Right atrium auricular region (tissue), 2 donors: ENCODE data around the gene FAM3A. TPM values are rescaled to one million over a fixed set of nuclear protein-coding genes. Genes with fewer than 3 reads are reported as not detected.

Source experiments
- DNase-seq: peaks from one replicate; pipeline ENCODE4 v3.0.0-alpha.2; 2019; ENCODE audit warnings: low spot score
- H3K27ac ChIP-seq, 2 donors: fragments of 200-600 bp; sonication (generic); 1 replicate in 1 of 2; 2 replicates in 1 of 2; pipeline ENCODE4 v1.5.1; 2016 to 2019
- H3K27me3 ChIP-seq, 2 donors: fragments of 200-600 bp; sonication (generic); one replicate each; pipeline versions ENCODE4 v1.5.1 to v1.6.0; 2017 to 2019
- H3K36me3 ChIP-seq: fragments of 200-600 bp; sonication (generic); one replicate; pipeline ENCODE4 v1.5.1; 2016
- H3K4me1 ChIP-seq, 2 donors: fragments of 200-600 bp; sonication (generic); one replicate each; pipeline versions ENCODE4 v1.5.1 to v1.6.0; 2017 to 2019
- H3K4me3 ChIP-seq, 2 donors: fragments of 200-600 bp; sonication (generic); 1 replicate in 1 of 2; 2 replicates in 1 of 2; pipeline ENCODE4 v1.5.1; 2017 to 2019; ENCODE audit warnings: mild to moderate bottlenecking in 1 of 2, moderate library complexity in 1 of 2
- H3K9me3 ChIP-seq, 2 donors: fragments of 200-600 bp; sonication (generic); one replicate each; pipeline ENCODE4 v1.5.1; 2019
- total RNA-seq, 2 donors: library from RNA; depleted of rRNA; stranded (reverse); fragments of >200 nt; gene quantifications; one replicate each; pipeline ENCODE4 v1.1.0, GENCODE V29; 2016
- TF ChIP-seq, protein P1 (sequence below), 2 donors: fragments of 200-600 bp; sonication (generic); IDR thresholded peaks; one replicate each; pipeline ENCODE4 v1.5.1; 2019; ENCODE audit warnings: antibody characterized with exemption in 2 of 2

FAM3A gene
- total RNA-seq, 2 donors from 2014 or later = 47.1 to 61.2 TPM

GRCh38 chrX:154481911-154482601 is 34.0 kb downstream of the FAM3A start:
- no peaks in the 10 kb centered on the region for H3K27me3 ChIP-seq
- TF ChIP-seq, protein P1, sequence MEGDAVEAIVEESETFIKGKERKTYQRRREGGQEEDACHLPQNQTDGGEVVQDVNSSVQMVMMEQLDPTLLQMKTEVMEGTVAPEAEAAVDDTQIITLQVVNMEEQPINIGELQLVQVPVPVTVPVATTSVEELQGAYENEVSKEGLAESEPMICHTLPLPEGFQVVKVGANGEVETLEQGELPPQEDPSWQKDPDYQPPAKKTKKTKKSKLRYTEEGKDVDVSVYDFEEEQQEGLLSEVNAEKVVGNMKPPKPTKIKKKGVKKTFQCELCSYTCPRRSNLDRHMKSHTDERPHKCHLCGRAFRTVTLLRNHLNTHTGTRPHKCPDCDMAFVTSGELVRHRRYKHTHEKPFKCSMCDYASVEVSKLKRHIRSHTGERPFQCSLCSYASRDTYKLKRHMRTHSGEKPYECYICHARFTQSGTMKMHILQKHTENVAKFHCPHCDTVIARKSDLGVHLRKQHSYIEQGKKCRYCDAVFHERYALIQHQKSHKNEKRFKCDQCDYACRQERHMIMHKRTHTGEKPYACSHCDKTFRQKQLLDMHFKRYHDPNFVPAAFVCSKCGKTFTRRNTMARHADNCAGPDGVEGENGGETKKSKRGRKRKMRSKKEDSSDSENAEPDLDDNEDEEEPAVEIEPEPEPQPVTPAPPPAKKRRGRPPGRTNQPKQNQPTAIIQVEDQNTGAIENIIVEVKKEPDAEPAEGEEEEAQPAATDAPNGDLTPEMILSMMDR (IDR thresholded peaks at IDR 0.05) = no peak
- DNase-seq = no peak
- no peaks in the 10 kb centered on the region for H3K9me3 ChIP-seq
- H3K27ac ChIP-seq = peak overlapping the region; percentile 40 to 86
- H3K36me3 ChIP-seq = no peaks in the 10 kb centered on the region
- H3K4me1 ChIP-seq = peaks cover 0 to 24% of the 10 kb centered on the region in 2 donors
- no peak overlapping the region for H3K4me3 ChIP-seq

DNA sequence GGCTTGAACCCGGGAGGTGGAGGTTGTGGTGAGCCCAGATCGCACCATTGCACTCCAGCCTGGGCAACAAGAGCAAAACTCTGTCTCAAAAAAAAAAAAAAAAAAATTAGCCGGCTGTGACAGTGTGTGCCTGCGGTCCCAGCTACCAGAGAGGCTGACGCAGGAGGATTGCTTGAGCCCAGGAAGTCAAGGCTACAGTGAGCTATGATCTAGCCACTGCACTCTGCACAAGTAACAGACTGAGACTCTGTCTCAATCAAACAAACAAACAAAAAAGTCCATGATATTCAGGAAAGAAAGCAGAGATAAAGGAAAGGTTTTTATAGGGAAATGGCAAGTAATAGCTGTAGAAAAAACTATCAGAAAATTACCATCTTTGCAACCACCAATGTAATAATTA is 34.8 kb downstream of the FAM3A start:
- no peaks in the 10 kb centered on the region for H3K36me3 ChIP-seq
- H3K27me3 ChIP-seq = no peaks in the 10 kb centered on the region
- no peaks in the 10 kb centered on the region for H3K9me3 ChIP-seq
- H3K4me3 ChIP-seq = no peak overlapping the region
- DNase-seq = no peak
- H3K27ac ChIP-seq = peak overlapping the region in 1 of 2 donors; percentile 40
- peaks cover 0 to 24% of the 10 kb centered on the region in 2 donors for H3K4me1 ChIP-seq
- TF ChIP-seq, protein P1 (IDR thresholded peaks at IDR 0.05) = no peak

DNA sequence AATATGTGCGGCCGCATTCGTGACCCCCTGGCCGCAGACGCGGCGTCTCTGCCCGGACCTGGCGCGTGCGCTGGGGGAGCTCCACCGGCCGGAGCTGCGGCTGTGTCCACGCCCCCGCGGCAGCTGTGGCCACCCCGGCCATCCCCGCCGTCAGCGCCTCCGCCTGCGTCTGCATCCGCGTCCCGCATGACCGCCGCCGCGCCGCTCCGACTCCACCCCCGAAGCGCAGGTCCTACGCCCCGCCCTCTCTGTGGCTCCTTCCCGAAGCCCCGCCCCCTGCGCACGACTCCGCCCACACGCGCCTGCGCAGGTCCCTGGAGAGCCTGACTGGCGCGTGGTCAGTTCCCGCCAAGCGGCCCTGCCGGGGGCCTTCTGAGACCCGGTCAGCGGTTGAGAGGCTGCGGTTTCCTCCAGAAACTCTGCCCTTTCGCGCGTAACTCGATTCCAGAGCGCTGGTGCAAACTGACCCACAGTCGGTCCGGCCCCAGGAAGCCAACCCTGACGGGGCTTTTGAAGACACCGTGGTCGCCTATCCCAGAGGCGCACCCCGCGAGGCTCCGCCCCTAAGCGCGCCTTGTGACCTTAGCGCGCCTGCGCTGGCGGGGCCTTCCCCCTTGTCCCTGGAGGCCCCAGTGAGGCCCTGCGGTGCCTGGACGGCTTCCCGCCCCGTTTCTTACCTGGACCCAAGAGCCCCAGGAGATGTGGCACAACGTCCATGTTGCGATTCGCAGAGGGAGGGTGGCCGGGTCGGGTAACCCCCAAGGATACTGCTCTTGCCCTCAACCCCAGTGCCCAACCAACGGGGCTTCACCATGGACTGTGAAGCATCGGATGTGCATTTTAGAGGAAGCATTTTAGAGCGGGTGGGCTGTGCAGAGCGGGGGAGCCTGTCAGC is 37.1 kb downstream of the FAM3A start, which contains the start of gene LAGE3:
TSS of gene LAGE3 (minus strand) at position 554 of the 895 bp plus-strand sequence. CDS start at position 188, 366 bp downstream.
- Histone ChIP-seq H3K4me3 (peak within 1 kb of the TSS; percentile 45 to 55), H3K27ac (peak within 1 kb of the TSS; percentile 83), H3K9me3 (no peaks in the 10 kb centered on the region), H3K4me1 (peaks cover 0 to 5% of the 10 kb centered on the region in 2 donors), H3K27me3 (no peaks in the 10 kb centered on the region), H3K36me3 (no peaks in the 10 kb centered on the region)
- TF ChIP-seq, protein P1 (IDR thresholded peaks at IDR 0.05) = no peak
- peak; percentile 89 for DNase-seq

GRCh38 chrX:154477891-154478477 is 38.0 kb downstream of the FAM3A start:
- no peak for DNase-seq
- Histone ChIP-seq H3K27ac (peak overlapping the region; percentile 83), H3K36me3 (no peaks in the 10 kb centered on the region), H3K27me3 (no peaks in the 10 kb centered on the region), H3K4me3 (peak overlapping the region; percentile 45 to 55), H3K4me1 (peaks cover 0 to 5% of the 10 kb centered on the region in 2 donors), H3K9me3 (no peaks in the 10 kb centered on the region)
- TF ChIP-seq, protein P1 (IDR thresholded peaks at IDR 0.05) = no peak

DNA sequence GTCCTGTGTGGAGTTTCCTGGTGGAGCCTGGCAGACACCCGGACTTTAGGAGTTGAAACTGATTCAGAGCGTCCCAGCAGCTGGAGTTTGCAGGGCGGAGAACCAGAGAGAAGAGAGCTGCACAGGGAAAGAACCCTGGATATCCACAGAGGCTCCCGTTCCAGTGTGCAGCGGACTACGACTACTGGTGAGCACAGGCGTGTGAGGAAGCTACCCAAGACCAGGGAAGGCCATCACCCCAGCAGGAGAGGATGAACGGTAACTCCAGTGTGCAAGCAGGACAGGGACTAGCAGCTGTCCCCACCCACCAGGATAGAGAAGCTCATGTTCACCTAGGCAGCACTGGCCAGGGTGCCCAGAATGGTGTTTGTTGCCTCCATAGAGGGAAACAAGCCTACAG is 39.2 kb downstream of the FAM3A start:
- no peaks in the 10 kb centered on the region for H3K36me3 ChIP-seq
- TF ChIP-seq, protein P1 (IDR thresholded peaks at IDR 0.05) = no peak
- DNase-seq = no peak
- H3K27ac ChIP-seq = no peak overlapping the region
- no peaks in the 10 kb centered on the region for H3K9me3 ChIP-seq
- H3K27me3 ChIP-seq = no peaks in the 10 kb centered on the region
- no peak overlapping the region for H3K4me3 ChIP-seq
- peaks cover 0 to 5% of the 10 kb centered on the region in 2 donors for H3K4me1 ChIP-seq
